DOHH2 (cell line): ENCODE measurements around the gene VTI1A.

ENCODE experiments used
- EZH2phosphoT487 ChIP-seq: fragments of 200-600 bp; sonication (generic); IDR thresholded peaks from 2 replicates; pipeline ENCODE4 v1.6.1; 2017; ENCODE audit warnings: borderline replicate concordance, mild to moderate bottlenecking, antibody characterized with exemption, low read length, moderate library complexity, mixed read lengths
- TF ChIP-seq, protein P1 (sequence below): fragments of 200-600 bp; sonication (generic); IDR thresholded peaks from one replicate; pipeline ENCODE4 v1.5.1; 2014; ENCODE audit warnings: antibody characterized with exemption, mild to moderate bottlenecking, low read depth, low read length; ENCODE audit not compliant: poor library complexity, severe bottlenecking

DNA sequence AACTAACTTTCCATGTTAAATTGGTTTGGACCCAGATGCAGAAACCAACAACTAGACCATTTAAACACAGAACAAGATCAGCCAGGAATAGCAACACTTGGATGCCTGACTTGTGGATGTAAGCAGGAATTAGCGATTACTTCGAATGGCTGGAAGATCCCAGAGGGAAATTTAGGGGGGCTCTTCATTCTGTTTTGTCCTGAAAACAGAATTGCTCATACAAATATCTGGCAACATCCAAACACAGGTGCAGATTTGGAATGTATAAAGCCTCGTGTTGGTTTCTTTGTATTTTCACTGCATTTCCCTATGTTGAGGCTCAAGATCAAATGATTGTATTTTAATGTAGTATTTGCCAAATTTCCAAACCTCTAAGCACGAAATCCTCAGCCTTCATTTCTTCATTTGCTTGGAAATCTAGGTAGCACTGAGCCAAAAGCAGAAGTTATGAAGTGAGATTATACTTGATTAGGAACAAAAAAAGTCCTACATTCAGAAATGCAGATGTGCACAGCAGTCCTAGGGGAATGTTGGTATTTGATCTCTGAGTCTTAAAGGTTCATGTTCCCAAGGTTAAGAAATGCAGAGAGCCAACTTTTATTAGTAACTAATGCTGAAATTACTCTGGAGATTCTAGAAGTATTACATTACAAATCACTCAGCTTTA is 254.3 kb downstream of the VTI1A start:
- TF ChIP-seq, protein P1, sequence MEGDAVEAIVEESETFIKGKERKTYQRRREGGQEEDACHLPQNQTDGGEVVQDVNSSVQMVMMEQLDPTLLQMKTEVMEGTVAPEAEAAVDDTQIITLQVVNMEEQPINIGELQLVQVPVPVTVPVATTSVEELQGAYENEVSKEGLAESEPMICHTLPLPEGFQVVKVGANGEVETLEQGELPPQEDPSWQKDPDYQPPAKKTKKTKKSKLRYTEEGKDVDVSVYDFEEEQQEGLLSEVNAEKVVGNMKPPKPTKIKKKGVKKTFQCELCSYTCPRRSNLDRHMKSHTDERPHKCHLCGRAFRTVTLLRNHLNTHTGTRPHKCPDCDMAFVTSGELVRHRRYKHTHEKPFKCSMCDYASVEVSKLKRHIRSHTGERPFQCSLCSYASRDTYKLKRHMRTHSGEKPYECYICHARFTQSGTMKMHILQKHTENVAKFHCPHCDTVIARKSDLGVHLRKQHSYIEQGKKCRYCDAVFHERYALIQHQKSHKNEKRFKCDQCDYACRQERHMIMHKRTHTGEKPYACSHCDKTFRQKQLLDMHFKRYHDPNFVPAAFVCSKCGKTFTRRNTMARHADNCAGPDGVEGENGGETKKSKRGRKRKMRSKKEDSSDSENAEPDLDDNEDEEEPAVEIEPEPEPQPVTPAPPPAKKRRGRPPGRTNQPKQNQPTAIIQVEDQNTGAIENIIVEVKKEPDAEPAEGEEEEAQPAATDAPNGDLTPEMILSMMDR = no peak
- no peak for TF ChIP-seq EZH2phosphoT487
